Calu3 (cell line): ENCODE data around the gene LRMDA. TPM values are rescaled to one million over a fixed set of nuclear protein-coding genes. Genes with fewer than 3 reads are reported as not detected.

Source experiments
- BruUV-seq: library from RNA; stranded (reverse); fragments of 400-500 nt; replicated peaks from 2 replicates; lab custom pipeline; 2021; lab: Mats Ljungman, UMichigan
- CTCF ChIA-PET: fragments of 300-600 bp; sonication (Branson Sonifier 250); formaldehyde crosslinking; loops from one replicate; lab custom pipeline; 2022; ENCODE audit warnings: antibody characterized with exemption; lab: Charles Lee
- DNase-seq: peaks from one replicate; pipeline ENCODE4 v3.0.0; 2022
- H3K27ac Mint-ChIP-seq: one replicate; pipeline ENCODE4 v1.8.0; 2022; ENCODE audit warnings: mixed read lengths; ENCODE audit not compliant: unreplicated experiment
- H3K27me3 Mint-ChIP-seq: one replicate; pipeline ENCODE4 v1.8.0; 2022; ENCODE audit warnings: mixed read lengths; ENCODE audit not compliant: unreplicated experiment
- H3K36me3 Mint-ChIP-seq: one replicate; pipeline ENCODE4 v1.8.0; 2022; ENCODE audit warnings: mild to moderate bottlenecking, moderate library complexity, mixed read lengths; ENCODE audit not compliant: insufficient read depth, unreplicated experiment
- H3K4me1 Mint-ChIP-seq: one replicate; pipeline ENCODE4 v1.8.0; 2022; ENCODE audit warnings: mild to moderate bottlenecking, low read depth, mixed read lengths; ENCODE audit not compliant: unreplicated experiment
- H3K4me3 Mint-ChIP-seq: one replicate; pipeline ENCODE4 v1.8.0; 2022; ENCODE audit warnings: mild to moderate bottlenecking, low read depth, moderate library complexity, mixed read lengths; ENCODE audit not compliant: unreplicated experiment
- H3K9me3 Mint-ChIP-seq: one replicate; pipeline ENCODE4 v1.8.0; 2022; ENCODE audit warnings: low read depth, mixed read lengths; ENCODE audit not compliant: unreplicated experiment
- intact Hi-C: fragments of 100-400 bp; cut with micrococcal nuclease; formaldehyde crosslinking; loops from one replicate; pipeline ENCODE4 v1.10.0; 2022; ENCODE audit not compliant: unreplicated experiment
- total RNA-seq: library from RNA; stranded (reverse); gene quantifications from 2 replicates; pipeline ENCODE4 v1.2.3, GENCODE V29; 2022
- TF ChIP-seq, protein P1 (sequence below): fragments of 200-600 bp; IDR thresholded peaks from one replicate; pipeline ENCODE4 v1.8.0; 2022; ENCODE audit warnings: antibody characterized with exemption; ENCODE audit not compliant: unreplicated experiment

The LRMDA gene
- total RNA-seq, 1 experiment from 2014 or later, result 7.6 TPM

DNA sequence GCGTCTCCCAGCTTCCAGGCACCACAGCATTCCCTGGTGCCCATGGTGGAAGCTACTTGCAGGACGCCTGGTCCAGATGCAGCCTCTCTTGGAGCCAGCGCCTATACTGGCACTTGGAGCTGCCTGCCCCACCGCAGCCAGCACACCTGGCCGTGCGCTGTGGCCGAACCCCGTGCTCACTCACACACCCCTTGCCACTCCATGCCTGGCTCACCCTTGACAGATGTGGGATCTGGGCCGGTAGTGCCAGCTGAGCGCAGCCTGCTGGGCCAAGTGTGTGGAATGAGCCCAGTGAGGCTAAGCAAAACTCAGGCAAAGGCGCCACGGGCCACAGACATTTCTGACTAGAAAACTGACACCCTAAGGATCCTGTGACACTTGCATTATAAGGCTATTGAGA lies 884.8 kb downstream of the LRMDA start:
- intact Hi-C loops, result no loop called here
- TF ChIP-seq, protein P1, sequence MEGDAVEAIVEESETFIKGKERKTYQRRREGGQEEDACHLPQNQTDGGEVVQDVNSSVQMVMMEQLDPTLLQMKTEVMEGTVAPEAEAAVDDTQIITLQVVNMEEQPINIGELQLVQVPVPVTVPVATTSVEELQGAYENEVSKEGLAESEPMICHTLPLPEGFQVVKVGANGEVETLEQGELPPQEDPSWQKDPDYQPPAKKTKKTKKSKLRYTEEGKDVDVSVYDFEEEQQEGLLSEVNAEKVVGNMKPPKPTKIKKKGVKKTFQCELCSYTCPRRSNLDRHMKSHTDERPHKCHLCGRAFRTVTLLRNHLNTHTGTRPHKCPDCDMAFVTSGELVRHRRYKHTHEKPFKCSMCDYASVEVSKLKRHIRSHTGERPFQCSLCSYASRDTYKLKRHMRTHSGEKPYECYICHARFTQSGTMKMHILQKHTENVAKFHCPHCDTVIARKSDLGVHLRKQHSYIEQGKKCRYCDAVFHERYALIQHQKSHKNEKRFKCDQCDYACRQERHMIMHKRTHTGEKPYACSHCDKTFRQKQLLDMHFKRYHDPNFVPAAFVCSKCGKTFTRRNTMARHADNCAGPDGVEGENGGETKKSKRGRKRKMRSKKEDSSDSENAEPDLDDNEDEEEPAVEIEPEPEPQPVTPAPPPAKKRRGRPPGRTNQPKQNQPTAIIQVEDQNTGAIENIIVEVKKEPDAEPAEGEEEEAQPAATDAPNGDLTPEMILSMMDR, result no peak
- Mint-ChIP-seq H3K27ac (no peak overlapping the region), H3K36me3 (no peaks in the 10 kb centered on the region), H3K27me3 (no peaks in the 10 kb centered on the region), H3K4me1 (no peaks in the 10 kb centered on the region), H3K4me3 (no peak overlapping the region), H3K9me3 (peaks cover 14% of the 10 kb centered on the region)
- no peak for DNase-seq
- CTCF ChIA-PET, result no interaction called here
- no TSS peak for BruUV-seq

DNA sequence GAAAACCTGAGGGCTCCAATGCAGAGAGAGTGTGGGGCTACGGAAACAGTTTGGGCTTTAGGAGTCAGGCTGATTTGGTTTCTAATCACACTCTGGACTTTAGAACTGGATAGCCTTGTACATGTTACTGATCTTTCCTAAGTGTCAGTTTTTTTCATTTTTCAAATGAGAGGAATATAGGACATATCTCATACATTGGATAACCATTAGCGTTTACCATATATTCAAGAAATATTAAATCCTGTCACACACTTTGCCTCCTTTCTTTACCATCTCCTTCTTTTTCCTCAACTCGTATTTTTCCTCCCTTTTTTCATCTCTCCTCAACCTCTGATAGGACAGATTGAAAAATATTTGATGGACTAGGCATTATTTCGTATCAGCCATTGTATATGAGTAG lies 885.7 kb downstream of the LRMDA start:
- no peak overlapping the region for H3K27ac Mint-ChIP-seq
- no peaks in the 10 kb centered on the region for H3K27me3 Mint-ChIP-seq
- no peak overlapping the region for H3K4me3 Mint-ChIP-seq
- CTCF ChIA-PET, result no interaction called here
- BruUV-seq, result no TSS peak
- TF ChIP-seq, protein P1, result no peak
- peaks cover 15% of the 10 kb centered on the region for H3K9me3 Mint-ChIP-seq
- intact Hi-C loops, result no loop called here
- DNase-seq, result no peak
- no peaks in the 10 kb centered on the region for H3K4me1 Mint-ChIP-seq
- no peaks in the 10 kb centered on the region for H3K36me3 Mint-ChIP-seq

DNA sequence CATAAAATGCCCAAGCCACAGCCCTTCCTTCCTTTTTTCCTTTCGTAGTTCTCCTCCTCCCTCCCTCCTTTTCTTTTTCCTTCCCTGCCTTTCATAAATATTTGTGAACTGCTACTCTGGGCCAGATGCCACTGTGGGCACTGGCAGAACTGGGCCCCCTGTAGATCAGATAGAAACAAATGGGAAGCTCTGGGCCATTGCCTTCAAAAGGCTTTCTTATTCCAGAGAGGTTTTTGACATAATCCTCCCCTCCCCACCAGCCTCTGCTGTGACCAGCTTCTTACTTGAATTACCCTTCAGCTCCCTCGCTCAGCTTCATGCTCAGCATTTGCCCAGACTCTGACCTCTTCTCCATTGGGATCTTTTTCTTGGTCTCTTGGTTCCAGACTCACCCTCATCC lies 886.8 kb downstream of the LRMDA start:
- no peaks in the 10 kb centered on the region for H3K36me3 Mint-ChIP-seq
- H3K9me3 Mint-ChIP-seq, result peaks cover 16% of the 10 kb centered on the region
- H3K4me3 Mint-ChIP-seq, result no peak overlapping the region
- intact Hi-C loops, result no loop called here
- TF ChIP-seq, protein P1, result no peak
- no TSS peak for BruUV-seq
- CTCF ChIA-PET, result no interaction called here
- H3K4me1 Mint-ChIP-seq, result no peaks in the 10 kb centered on the region
- no peak overlapping the region for H3K27ac Mint-ChIP-seq
- DNase-seq, result no peak
- H3K27me3 Mint-ChIP-seq, result no peaks in the 10 kb centered on the region

DNA sequence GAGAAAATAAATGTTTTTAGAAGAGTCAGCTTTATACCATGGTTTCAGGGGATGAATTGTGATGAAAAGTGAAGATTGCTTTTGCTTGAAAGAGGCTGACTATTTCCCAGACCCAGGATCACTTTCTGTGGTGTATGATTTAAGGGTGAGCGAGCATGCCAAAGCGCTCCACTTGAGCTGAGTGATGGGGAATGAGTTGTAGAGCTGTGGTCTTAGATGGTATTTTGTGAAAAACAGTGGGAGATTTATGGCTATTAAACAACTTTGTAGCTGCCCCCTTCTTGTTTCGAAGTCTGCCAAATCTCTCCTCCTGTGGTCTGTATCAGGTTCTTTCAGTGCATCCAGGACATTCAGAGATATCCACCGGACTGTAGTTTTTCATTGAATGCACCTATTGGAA lies 888.2 kb downstream of the LRMDA start:
- CTCF ChIA-PET, result no interaction called here
- TF ChIP-seq, protein P1, result no peak
- Mint-ChIP-seq H3K36me3 (no peaks in the 10 kb centered on the region), H3K4me3 (no peak overlapping the region), H3K9me3 (peaks cover 19% of the 10 kb centered on the region), H3K27ac (no peak overlapping the region), H3K4me1 (no peaks in the 10 kb centered on the region), H3K27me3 (no peaks in the 10 kb centered on the region)
- BruUV-seq, result no TSS peak
- intact Hi-C loops, result no loop called here
- DNase-seq, result no peak
